SK-N-MC (cell line): ENCODE data around the gene NOP9.
A peak's percentile ranks its signal among the peaks of the same experiment; 100 is the strongest.

Experiments used
- DNase-seq: peaks from one replicate; pipeline ENCODE4 v3.0.0-alpha.2; 2011; ENCODE audit warnings: low read depth, low spot score
- H3K27ac ChIP-seq: fragments of 200-600 bp; sonication (generic); 2 replicates; pipeline ENCODE4 v1.5.1; 2016; ENCODE audit warnings: mixed run types
- H3K36me3 ChIP-seq: fragments of 200-600 bp; sonication (generic); 2 replicates; pipeline ENCODE4 v1.6.1; 2017; ENCODE audit warnings: antibody characterized with exemption, low read length, mixed read lengths; ENCODE audit not compliant: insufficient read depth
- H3K4me3 ChIP-seq: fragments of 200-600 bp; sonication (generic); 2 replicates; pipeline ENCODE4 v1.5.1; 2016
- H3K9ac ChIP-seq: fragments of 200-600 bp; sonication (generic); 2 replicates; pipeline ENCODE4 v1.8.0; 2017; ENCODE audit warnings: mixed run types, mixed read lengths; ENCODE audit not compliant: insufficient read length
- H3K9me3 ChIP-seq: fragments of 200-600 bp; sonication (generic); 2 replicates; pipeline ENCODE4 v1.6.1; 2017; ENCODE audit warnings: low read depth, mild to moderate bottlenecking, antibody characterized with exemption, low read length, moderate library complexity, mixed read lengths
- EZH2 ChIP-seq: fragments of 200-600 bp; sonication (generic); IDR thresholded peaks from one replicate; pipeline ENCODE4 v1.6.1; 2017; ENCODE audit warnings: antibody characterized with exemption
- FOXP2 ChIP-seq: optimal IDR thresholded peaks from 2 replicates; pipeline ENCODE3; 2011; ENCODE audit warnings: mild to moderate bottlenecking, moderate library complexity; ENCODE audit not compliant: insufficient read depth; ENCODE audit errors: extremely low read length, control extremely low read depth
- POLR2AphosphoS5 ChIP-seq: IDR thresholded peaks from 2 replicates; pipeline ENCODE4 v1.6.1; 2012; ENCODE audit warnings: mild to moderate bottlenecking, low read depth, low read length, borderline replicate concordance

NOP9 gene

DNA sequence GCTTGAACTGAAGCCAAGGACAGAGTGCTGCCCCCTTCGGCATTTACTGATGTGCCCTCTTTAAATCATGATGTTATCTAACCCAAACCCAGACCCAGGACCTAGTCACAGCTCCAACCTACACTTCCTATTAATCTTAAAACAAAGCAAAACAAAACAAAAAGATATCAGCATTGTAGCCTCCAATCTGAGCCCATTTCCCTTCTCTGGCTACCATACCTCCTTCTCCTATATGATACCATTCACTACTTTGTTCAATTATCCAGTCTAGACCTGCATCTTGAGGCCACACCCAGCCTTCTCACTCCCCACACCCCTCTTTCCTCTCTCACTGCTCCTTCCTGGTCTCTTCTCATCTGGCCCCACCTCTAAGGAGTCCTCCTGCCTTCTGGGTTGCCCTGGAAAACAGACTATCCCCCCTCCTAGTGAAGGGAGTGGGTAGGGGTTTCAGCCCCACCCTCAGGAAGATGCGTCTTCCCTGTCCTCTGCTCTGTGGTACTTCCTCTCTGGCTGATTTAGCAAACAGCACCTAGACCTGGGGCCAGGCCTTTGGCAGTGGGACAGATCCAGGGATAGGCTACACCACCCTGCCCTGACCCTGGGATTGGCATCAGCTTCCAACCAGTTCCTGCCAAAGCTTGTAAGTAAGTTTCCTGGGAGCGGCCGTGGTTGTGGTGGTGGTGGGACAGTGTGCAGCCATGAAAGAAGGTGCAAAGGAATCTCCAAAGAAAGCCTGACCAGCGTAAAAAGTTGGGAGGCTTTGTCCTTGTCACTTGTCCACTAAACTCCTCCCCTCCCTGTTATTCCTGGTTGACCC, 14.9 kb downstream of the NOP9 start:
- H3K9ac ChIP-seq = no peak overlapping the region
- no peaks in the 10 kb centered on the region for H3K36me3 ChIP-seq
- H3K27ac ChIP-seq = no peak overlapping the region
- H3K9me3 ChIP-seq = no peaks in the 10 kb centered on the region
- no peak for TF ChIP-seq FOXP2
- peak; percentile 20; the same call in 1 of the 2 replicates for TF ChIP-seq POLR2AphosphoS5
- DNase-seq = no peak
- no peak overlapping the region for H3K4me3 ChIP-seq

DNA sequence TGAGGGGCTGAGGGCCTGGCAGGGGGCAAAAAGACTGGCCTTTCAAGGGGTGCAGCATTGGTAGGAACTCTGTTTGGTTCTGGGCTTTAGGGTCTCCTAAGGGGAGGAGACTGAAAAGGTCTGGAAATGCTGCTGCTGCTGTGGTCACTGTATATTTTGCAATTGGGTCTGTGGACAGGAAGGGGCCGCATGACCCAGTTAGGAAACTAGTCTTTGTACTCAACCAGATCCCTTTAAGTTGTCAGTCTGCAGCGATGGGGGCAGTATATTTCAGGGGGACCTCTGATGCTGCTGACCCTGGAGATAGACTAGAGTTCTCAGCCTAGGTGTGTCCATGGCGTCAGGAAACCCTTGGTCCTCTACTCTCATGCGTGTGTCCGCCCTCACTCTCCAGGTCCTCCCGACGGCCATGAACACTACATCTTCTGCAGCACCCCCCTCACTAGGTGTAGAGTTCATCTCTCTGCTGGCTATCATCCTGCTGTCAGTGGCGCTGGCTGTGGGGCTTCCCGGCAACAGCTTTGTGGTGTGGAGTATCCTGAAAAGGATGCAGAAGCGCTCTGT, 15.7 kb downstream of the NOP9 start:
- Histone ChIP-seq H3K27ac (no peak overlapping the region), H3K9ac (no peak overlapping the region), H3K4me3 (no peak overlapping the region), H3K9me3 (no peaks in the 10 kb centered on the region), H3K36me3 (no peaks in the 10 kb centered on the region)
- TF ChIP-seq POLR2AphosphoS5 = no peak; the same call in 1 of the 2 replicates
- TF ChIP-seq EZH2 = no peak
- TF ChIP-seq FOXP2 = no peak
- DNase-seq = no peak

DNA sequence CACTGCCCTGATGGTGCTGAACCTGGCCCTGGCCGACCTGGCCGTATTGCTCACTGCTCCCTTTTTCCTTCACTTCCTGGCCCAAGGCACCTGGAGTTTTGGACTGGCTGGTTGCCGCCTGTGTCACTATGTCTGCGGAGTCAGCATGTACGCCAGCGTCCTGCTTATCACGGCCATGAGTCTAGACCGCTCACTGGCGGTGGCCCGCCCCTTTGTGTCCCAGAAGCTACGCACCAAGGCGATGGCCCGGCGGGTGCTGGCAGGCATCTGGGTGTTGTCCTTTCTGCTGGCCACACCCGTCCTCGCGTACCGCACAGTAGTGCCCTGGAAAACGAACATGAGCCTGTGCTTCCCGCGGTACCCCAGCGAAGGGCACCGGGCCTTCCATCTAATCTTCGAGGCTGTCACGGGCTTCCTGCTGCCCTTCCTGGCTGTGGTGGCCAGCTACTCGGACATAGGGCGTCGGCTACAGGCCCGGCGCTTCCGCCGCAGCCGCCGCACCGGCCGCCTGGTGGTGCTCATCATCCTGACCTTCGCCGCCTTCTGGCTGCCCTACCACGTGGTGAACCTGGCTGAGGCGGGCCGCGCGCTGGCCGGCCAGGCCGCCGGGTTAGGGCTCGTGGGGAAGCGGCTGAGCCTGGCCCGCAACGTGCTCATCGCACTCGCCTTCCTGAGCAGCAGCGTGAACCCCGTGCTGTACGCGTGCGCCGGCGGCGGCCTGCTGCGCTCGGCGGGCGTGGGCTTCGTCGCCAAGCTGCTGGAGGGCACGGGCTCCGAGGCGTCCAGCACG, 16.4 kb downstream of the NOP9 start:
- Histone ChIP-seq H3K9ac (no peak overlapping the region), H3K4me3 (no peak overlapping the region), H3K27ac (no peak overlapping the region), H3K9me3 (no peaks in the 10 kb centered on the region), H3K36me3 (no peaks in the 10 kb centered on the region)
- TF ChIP-seq FOXP2 (no peak), EZH2 (no peak), POLR2AphosphoS5 (no peak)
- DNase-seq = no peak

DNA sequence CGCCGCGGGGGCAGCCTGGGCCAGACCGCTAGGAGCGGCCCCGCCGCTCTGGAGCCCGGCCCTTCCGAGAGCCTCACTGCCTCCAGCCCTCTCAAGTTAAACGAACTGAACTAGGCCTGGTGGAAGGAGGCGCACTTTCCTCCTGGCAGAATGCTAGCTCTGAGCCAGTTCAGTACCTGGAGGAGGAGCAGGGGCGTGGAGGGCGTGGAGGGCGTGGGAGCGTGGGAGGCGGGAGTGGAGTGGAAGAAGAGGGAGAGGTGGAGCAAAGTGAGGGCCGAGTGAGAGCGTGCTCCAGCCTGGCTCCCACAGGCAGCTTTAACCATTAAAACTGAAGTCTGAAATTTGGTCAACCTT, 16.9 kb downstream of the NOP9 start:
- Histone ChIP-seq H3K9ac (no peak overlapping the region), H3K36me3 (no peaks in the 10 kb centered on the region), H3K27ac (no peak overlapping the region), H3K9me3 (no peaks in the 10 kb centered on the region), H3K4me3 (no peak overlapping the region)
- DNase-seq = no peak
- TF ChIP-seq POLR2AphosphoS5 (no peak), EZH2 (no peak), FOXP2 (no peak)

DNA sequence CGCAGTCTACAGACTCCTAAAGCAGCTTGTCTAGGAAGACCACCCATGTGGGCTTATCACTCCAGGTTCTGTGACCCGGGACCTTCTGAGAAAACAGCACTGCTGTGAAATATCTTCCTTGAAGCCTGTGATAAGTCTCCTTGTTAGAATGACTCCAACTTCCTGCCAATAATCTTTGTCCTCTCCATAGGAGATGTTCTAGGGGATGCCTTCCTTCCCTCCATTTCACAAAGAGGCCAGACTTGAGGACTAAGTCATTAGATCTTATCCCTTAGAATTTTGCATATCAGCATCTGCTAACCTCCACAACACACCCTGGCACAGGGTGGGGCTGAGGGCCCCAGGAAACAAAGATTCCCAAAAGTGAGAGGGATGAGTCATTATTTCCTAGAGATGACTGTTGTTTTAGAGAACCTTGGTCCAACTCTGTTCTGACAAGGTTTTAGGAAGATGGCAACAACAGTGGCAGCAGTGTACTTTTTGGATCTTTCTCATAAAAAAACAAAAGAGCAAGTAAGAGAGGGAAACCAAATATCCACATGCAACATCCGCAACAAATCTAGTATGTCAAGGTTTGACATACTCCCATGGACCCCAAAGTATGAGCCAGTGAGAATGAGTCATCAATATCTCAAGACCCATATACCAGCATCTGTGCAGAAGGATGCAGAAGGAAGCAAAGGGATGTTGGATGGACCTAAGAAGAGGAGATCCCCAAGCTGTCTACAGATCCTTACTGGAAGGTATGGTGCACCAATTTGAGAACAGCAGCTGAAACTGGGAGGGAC, 17.7 kb downstream of the NOP9 start:
- Histone ChIP-seq H3K4me3 (no peak overlapping the region), H3K9me3 (no peaks in the 10 kb centered on the region), H3K27ac (no peak overlapping the region), H3K36me3 (no peaks in the 10 kb centered on the region), H3K9ac (no peak overlapping the region)
- DNase-seq = no peak
- TF ChIP-seq EZH2 (no peak), POLR2AphosphoS5 (no peak), FOXP2 (no peak)

DNA sequence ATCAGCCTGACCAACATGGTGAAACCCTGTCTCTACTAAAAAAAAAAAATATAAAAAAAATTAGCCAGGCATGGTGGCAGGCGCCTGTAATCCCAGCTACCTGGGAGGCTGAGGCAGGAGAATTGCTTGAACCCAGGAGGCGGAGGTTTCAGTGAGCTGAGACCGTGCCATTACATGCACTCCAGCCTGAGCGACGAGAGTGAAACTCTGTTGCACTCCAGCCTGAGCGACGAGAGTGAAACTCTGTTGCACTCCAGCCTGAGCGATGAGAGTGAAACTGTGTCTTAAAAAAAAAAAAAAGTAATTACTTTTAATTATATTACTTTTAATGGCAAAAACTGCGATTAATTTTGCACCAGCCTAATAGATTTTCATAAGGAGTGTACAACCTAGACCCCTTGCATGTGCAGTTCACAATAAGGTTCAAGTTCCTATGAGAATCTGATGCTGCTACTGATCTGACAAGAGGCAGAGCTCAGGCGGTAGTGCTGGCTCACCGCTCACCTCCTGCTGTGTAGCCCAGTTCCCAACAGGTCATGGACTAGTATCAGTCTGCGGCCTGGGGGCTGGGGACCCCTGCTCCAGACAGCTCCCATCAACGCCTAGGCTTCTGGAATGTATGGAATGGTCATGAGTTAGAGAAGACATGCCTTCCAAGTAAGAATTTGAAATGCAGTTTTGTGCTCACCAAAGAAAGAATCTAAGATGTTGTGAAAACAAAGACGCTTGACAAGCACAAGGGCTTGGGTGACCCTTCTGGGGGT, 21.7 kb downstream of the NOP9 start:
- no peak overlapping the region for H3K27ac ChIP-seq
- no peaks in the 10 kb centered on the region for H3K36me3 ChIP-seq
- no peaks in the 10 kb centered on the region for H3K9me3 ChIP-seq
- H3K9ac ChIP-seq = no peak overlapping the region
- H3K4me3 ChIP-seq = no peak overlapping the region
- no peak for DNase-seq
- TF ChIP-seq FOXP2 (no peak), EZH2 (no peak), POLR2AphosphoS5 (no peak)

DNA sequence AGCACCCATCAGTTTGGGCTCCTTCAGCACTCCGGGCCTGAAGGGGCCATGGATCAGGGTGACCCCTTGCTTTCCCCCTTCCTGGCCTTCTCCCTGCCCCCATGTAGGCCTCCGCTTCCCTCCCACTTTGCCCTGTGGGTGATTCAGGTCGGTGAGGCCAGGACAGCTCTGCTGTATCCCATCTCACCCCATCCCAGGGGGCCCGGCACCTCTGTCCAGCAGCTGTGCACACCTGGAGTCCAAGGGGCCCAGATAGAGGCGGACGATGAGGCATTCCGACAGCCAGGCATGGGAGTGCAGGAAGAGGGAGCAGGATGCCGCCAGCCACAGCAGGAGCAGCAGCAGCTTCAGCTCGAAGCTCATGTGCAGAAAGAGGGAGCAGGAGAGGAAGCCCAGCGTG, 23.0 kb downstream of the NOP9 start:
- Histone ChIP-seq H3K9ac (no peak overlapping the region), H3K27ac (no peak overlapping the region), H3K4me3 (no peak overlapping the region), H3K36me3 (no peaks in the 10 kb centered on the region), H3K9me3 (no peaks in the 10 kb centered on the region)
- no peak for TF ChIP-seq EZH2
- TF ChIP-seq POLR2AphosphoS5 = no peak
- TF ChIP-seq FOXP2 = no peak
- no peak for DNase-seq
